Neural crest cell (in vitro differentiated cells): ENCODE results near the gene EMX2. TPM values are rescaled to one million over a fixed set of nuclear protein-coding genes. Genes with fewer than 3 reads are reported as not detected.

ENCODE experiments used
- DNase-seq: peaks from one replicate; pipeline ENCODE4 v3.0.0; 2021; ENCODE audit warnings: low read depth, mixed read lengths, low spot score
- H3K27ac Mint-ChIP-seq: one replicate; pipeline ENCODE4 v1.8.0; 2021; ENCODE audit warnings: mild to moderate bottlenecking, mixed read lengths; ENCODE audit not compliant: unreplicated experiment
- H3K27me3 Mint-ChIP-seq: 2 replicates; pipeline ENCODE4 v1.8.0; 2021; ENCODE audit warnings: low read depth, mild to moderate bottlenecking, mixed read lengths
- H3K36me3 Mint-ChIP-seq: 2 replicates; pipeline ENCODE4 v1.8.0; 2021; ENCODE audit warnings: low read depth, mild to moderate bottlenecking, mixed read lengths
- H3K4me1 Mint-ChIP-seq: 2 replicates; pipeline ENCODE4 v1.8.0; 2021; ENCODE audit warnings: mixed read lengths
- H3K4me3 Mint-ChIP-seq: one replicate; pipeline ENCODE4 v1.8.0; 2021; ENCODE audit warnings: mild to moderate bottlenecking, mixed read lengths
- H3K9me3 Mint-ChIP-seq: 2 replicates; pipeline ENCODE4 v1.8.0; 2021; ENCODE audit warnings: mixed read lengths
- CTCF ChIP-seq: fragments of 200-600 bp; sonication (generic); conservative IDR thresholded peaks from 2 replicates; pipeline ENCODE4 v1.5.0; 2021; ENCODE audit warnings: antibody characterized with exemption, mild to moderate bottlenecking
- total RNA-seq: library from RNA; stranded (reverse); gene quantifications from 2 replicates; pipeline ENCODE4 v1.2.1, GENCODE V29; 2021

EMX2 gene
- total RNA-seq, 1 donor from 2014 or later = 1.0 TPM

GRCh38 chr10:117539903-117540639 is 2.5 kb upstream of the EMX2 start:
- no peak for DNase-seq
- TF ChIP-seq CTCF = no peak
- Mint-ChIP-seq H3K4me1 (peaks cover 22% of the 10 kb centered on the region), H3K36me3 (no peaks in the 10 kb centered on the region), H3K27ac (no peak overlapping the region), H3K27me3 (peaks cover 99% of the 10 kb centered on the region), H3K9me3 (no peaks in the 10 kb centered on the region), H3K4me3 (peak overlapping the region; percentile 84)

GRCh38 chr10:117540640-117541404 is 1.7 kb upstream of the EMX2 start:
- H3K4me1 Mint-ChIP-seq = peaks cover 23% of the 10 kb centered on the region
- H3K9me3 Mint-ChIP-seq = no peaks in the 10 kb centered on the region
- no peaks in the 10 kb centered on the region for H3K36me3 Mint-ChIP-seq
- peak overlapping the region; percentile 84 for H3K4me3 Mint-ChIP-seq
- TF ChIP-seq CTCF = no peak
- DNase-seq = no peak
- no peak overlapping the region for H3K27ac Mint-ChIP-seq
- H3K27me3 Mint-ChIP-seq = peaks cover 99% of the 10 kb centered on the region

GRCh38 chr10:117541405-117541908 is 1.1 kb upstream of the EMX2 start:
- TF ChIP-seq CTCF = no peak
- DNase-seq = no peak

GRCh38 chr10:117541909-117542705 is 439 bp upstream of the EMX2 start:
- no peak overlapping the region for H3K27ac Mint-ChIP-seq
- peak overlapping the region; percentile 84 for H3K4me3 Mint-ChIP-seq
- no peaks in the 10 kb centered on the region for H3K36me3 Mint-ChIP-seq
- no peaks in the 10 kb centered on the region for H3K9me3 Mint-ChIP-seq
- peak; percentile 61 for DNase-seq
- TF ChIP-seq CTCF = no peak
- peaks cover 99% of the 10 kb centered on the region for H3K27me3 Mint-ChIP-seq
- H3K4me1 Mint-ChIP-seq = peaks cover 29% of the 10 kb centered on the region

More at GRCh38 chr10:117541405-117541908, 1.1 kb upstream of the EMX2 start:
- Mint-ChIP-seq H3K36me3 (no peaks in the 10 kb centered on the region), H3K4me1 (peaks cover 29% of the 10 kb centered on the region), H3K27me3 (peaks cover 99% of the 10 kb centered on the region), H3K9me3 (no peaks in the 10 kb centered on the region), H3K27ac (no peak overlapping the region), H3K4me3 (peak overlapping the region; percentile 84)
